Measurements from ENCODE around the gene ATF7.
A peak's percentile ranks its signal among the peaks of the same experiment; 100 is the strongest.

ATF7 gene

DNA sequence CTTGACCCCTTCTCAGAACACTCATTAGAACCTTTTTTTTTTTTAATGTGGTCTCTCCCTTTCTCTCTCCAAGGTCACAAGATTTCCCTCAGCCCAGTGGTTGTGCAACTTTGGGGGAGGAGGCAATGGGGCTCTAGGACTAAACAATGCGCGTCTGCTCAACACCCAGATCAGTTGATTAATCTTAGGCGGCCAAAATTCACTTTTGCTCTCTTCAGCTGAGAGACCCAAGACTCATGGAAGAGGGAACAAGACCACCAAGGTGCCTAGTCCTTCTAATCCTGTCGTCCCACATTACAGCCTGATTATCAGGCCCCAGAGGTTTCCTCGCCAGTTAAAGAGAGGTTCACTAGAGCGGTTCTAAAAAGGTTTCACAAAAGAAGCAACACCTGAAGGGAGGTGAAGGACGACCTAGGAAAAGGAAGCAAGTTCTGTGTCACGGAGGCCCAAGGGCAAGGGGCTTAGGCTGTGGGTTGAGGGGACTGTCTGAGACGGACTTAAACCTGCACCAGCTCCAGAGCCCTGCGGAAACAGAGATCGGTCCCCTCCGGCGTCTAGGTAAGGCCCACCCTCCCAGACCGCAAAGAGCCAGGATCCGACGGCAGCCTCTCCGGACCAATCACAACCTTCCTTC, 125.9 kb downstream of the ATF7 start:
- no peak for DNase-seq (ENCODE audit: low read depth)

DNA sequence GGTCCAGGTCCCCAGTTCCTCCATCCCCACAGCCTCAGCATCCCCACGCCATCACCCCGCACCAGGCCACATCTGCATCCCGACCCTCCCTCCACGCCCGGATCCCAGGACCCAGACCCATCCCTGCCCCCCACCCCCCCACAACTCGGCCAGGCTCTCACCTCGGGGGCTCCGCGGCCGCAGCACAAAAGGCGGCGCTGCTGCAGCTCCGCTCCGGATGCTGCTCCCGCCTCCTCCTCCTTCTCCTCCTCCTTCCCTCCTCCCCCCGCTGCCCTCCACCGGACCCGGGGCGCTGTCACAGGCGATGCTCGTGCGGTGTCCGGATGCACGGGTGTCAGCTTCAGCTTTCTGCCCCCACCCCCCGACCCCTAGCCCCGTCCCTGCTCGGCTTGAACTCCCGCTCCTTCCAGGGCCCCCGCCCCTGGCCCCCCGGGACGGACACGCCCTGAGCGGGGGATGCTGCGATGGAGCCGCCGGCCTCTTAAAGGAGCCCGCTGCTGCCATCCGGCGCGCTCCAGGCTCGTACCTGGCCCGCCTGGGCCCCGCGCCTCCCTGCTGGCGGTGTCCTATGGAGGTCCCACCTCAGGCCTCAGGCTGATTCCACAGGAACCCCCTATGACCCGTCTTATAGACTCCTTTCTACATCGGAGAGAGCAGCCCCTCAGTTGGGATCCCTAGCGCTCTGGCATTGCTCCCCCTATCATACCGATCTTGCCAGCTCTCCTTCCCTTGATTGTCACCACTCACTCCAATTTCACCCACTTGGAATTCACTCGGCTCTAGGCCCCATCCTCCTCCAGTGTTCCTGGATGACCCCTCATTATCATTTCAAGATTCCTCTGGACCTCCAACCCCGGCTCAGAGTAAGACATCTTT, 126.7 kb downstream of the ATF7 start, which contains the start of gene MAP3K12:
TSS of gene MAP3K12 (minus strand) at position 193 of the 876 bp plus-strand sequence. CDS start 12,067 bp downstream, outside the sequence.
- DNase-seq (ENCODE audit: low read depth): peak; percentile 42

DNA sequence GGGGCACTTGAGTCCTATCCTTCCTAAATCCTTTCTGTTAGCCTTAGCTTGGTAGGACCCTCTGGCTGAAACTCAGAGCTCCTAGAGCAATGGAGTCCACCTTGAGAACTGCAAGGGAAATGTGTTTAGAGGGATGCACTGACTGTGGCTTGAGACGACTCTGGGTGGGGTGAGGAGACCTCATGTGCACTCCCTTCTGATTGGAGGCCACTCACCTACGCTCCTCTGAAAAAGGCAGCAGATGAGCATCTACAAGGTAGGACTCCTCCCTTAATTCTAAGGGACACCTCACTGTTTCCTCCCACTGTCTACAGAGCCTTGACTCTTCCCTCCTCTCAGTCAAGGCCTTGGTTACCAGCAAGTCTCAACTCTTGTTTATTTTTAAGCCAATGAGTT, 127.9 kb downstream of the ATF7 start:
- no peak for DNase-seq (ENCODE audit: low read depth)

DNA sequence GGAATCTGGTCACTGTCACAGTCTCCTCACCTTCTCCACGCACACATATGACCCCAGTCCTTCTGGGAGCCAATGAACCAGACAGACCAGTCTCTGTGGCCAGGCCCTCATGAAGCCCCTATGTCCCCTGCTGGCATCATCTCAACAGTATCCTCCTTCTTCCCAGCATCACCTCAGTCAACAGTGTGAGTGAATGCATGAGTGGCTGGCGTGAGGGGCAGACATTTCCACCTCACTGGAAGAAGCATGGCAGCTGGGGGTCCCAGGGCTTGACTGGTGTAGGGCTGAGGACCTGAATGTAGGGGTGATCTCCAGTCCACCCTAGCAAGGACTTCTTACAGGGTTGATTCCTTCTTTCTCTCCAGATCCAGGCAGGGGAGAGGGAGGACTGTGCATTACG, 128.7 kb downstream of the ATF7 start:
- DNase-seq (ENCODE audit: low read depth): no peak

DNA sequence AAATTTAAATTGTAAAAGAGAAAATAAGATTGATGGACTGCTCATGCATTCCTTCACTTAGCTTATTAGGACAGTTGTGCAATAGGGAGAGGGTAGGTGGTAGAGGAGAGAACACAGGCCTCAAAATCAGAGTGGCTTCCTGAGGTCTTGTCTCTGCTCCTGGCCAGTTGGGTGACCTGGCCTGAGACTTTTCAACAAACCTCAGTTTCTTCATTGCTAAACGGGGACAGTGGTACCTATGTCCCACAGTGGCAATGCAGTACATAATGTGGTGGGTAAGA, 129.5 kb downstream of the ATF7 start:
- no peak for DNase-seq (ENCODE audit: low read depth)

DNA sequence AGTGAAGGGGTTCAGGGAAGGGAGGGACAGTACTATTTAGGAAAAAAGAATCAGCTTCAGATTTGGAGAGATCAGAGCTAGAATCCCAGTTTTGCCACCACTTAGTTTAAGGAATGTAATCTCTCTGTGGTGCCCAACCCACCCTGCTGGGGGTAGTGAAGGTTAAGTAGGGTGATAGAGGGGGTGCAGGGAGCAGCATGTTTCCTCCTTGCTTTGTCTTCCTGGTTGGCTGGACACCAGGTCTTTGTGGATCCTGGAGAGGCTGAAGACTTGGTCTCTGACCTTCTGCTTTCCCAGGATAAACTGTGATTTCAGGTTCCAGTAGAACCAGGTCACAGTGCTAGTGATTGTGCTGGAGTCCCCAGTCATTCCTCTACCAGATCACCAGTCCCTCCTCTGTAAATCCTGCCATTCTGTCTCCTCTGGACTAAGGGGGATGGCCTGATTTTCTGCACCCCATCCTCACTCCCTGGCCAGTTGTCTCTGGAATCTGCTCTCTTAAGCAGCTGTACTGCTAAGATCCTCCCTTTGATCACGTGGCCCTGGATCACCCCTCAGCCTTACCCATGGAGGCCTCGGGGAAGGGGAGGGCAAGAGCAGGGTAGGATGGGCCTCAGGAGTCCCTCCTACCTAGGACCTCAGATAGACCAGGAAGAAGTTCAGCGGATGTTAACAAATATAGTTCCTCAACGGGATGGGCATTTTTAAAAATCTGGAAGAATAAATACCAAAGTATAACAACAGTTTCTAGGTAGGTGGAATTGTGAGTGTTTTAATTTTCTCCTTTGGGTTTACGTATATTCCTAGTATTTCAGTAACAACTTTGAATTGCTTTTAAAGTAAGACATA, 130.1 kb downstream of the ATF7 start:
- no peak for DNase-seq (ENCODE audit: low read depth)

DNA sequence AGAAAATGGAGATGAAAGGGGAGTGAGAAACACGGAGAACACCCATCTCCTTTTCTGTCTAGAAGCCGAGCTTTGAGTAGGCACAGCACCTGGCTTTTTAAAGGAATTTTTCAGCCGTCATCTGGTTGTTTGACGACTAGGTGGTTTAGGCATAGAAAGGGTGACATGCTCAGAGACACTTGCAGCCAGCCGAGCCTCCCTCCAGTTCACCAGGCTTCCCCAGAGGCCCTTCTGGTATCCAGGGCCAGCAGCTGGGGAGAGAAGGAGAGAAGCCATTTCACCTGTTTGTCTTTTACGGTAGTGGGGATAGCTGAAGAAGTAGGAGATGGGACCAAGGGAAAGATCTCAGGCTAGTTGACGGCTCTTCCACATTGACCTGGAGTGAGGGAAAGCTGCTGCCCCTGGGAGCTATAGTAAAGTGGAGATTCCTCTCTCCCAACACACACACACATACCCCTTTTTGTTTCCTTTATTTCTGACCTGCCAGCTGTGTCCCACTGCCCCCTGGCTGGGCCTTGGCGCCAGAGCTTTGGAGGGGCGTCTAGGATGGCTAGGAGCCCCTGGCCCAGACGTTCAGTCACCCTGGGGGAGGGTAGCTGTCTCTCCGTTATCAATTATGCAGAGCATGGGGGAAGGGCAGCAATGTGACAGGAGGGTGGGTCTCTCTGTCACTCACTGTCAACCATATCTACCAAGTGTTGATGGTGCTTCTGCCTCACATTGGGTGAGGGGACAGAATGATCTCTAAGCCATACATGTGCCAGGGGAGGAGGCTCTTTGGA, 132.4 kb downstream of the ATF7 start:
- DNase-seq (ENCODE audit: low read depth): no peak

DNA sequence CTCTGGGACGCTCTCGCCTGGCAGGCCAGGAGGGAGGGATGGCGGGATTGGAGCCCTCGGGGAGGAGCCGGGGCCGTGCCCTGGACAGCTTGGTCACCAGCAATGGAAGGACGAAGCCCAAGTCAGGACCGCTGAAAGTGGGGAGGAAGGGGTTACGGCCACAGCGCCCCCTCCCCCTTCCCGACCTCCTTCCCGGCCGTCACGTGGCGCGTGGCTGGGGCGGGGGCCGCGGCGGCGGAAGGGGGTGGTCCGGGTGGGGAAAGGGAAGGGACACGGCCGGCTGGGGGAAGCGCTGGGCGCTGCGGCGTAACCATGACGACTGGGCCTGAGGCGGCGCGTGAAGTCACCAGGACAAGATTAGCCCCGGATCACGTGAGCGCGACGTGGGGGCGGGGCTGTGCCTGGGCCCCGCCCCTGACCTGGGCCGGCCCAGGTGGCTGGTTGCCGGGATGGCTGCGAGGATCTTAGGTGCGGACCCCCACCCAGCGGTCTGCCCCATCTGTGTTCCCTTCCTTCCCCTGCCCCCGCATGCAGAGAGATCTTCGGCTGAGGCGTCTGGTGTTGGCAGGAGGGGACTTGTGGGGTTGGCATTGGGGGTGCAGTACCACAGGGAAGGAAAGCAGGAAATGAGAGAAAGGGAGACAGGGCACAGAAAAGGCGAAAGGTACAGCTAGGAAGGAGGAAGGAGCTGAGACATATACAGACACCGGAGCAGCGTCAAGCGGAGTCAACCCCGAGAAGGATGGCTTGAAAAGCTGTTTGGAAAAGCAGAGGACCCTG, 133.2 kb downstream of the ATF7 start:
- peak; percentile 76 for DNase-seq (ENCODE audit: low read depth)

DNA sequence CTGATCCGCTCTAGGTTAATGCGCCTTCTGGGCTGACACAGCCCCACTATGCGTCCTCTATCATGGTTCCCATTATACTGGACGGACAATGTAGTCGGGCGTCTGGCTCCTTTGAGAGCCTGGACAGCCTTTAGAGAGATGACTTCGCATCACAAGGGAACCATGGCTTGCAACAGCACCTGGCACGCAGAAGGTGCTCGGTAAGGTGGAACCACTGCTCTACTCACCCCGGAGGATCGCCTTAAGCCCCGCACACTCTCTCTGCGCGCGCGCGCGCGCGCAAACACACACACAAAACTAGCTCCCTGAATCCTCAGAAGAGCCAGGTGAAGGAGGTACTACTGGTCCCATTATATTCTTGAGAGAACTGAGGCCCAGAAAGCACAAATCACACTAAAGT, 134.0 kb downstream of the ATF7 start:
- DNase-seq (ENCODE audit: low read depth): no peak

DNA sequence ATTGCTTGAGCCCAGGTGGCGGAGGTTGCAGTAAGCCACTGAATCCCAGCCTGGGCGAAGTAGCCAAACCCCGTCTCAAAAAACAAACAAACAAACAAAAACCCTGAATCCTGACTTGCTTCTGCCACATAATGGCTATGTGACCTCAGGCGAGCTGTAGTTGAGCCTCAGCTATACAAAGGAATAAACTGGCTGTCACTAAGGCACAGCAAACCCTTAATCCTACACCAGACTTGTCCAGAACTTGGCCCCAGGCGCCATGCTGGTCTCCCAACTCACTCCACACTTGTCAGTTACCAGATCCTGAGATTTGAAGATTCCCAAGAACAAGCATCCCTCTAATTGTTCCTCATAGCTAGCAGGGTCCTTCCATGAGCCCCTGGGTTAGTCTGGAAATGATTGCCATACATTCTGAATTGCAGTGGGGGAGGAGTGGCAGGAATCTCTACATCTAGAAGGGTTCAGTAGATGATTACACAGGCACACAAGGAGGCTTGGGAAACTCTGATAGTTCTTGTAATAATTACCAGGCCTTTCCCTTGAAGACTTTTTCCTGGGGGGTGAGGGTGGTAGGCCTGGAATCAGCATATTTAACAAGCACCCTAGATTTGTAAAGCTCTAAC, 136.8 kb downstream of the ATF7 start:
- DNase-seq (ENCODE audit: low read depth): no peak

DNA sequence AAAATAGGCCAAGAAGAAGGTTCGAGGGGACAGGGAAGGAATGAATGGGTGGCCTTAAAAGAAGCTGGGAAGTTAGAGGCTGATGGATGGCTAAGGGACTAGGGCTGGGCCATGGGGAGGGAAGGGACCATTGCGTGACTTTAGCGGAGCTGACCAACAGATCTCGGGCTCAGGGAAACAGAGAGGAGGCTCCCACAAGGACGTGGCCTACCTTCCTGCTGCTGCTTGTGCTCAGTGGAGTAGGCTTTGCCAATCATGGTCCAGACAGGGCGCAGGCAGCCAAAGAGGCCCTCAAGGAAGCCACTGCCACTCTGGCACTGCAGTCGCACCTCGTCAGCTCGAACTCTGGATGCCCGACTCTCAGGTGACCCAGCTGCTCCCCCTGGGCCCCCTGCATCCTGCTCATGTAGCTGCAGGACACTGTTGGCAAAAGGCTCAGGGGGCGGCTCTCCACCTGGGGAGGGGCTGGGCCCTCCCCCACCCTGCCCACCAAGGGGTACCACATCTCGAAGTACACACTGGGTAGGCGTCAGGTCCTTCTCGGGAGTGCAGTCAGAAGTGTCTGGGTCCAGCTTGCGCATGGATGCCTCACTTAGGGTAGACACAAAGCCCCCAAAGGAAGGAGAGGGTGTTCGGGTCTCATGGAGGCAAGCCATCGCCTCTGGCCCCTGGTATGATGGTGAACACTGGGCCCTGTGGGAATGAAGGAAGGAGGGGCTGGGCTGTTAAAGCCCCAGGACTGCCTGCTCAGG, 139.3 kb downstream of the ATF7 start:
- DNase-seq (ENCODE audit: low read depth): no peak

DNA sequence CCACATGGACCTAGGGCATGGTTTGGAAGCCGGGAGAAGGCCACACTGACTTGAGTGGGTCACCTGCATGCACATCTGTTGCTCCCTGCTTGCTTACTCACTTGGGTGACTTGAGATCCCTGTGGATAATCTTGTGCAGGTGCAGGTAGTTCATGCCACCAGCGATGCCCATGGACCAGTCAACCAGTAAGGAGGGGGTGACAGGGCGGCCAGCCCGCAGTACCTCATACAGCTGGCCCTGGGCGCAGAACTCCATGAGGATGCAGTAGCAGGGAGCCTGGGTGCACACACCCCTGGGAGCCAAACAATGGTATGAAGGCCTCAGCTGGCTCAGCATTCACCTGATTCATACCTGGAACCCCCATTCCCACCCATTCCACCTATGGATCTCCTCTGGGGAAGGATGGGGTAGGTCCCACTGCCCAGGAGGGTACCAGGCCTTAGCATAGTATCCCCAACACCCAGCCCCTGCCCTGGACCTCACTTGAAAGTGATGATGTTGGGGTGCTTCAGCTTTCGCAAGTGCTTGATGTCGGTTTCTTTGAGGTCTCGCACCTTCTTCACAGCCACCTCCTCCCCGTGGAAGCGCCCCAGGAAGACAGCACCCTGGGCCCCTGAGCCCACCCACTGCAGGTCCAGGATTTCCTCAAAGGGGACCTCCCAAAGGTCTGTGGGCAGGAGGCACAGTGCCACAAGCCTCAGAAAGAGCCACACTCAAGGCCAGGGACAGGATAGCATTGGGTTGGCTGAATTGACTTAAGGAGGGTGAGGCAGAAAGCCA, 140.0 kb downstream of the ATF7 start:
- no peak for DNase-seq (ENCODE audit: low read depth)

DNA sequence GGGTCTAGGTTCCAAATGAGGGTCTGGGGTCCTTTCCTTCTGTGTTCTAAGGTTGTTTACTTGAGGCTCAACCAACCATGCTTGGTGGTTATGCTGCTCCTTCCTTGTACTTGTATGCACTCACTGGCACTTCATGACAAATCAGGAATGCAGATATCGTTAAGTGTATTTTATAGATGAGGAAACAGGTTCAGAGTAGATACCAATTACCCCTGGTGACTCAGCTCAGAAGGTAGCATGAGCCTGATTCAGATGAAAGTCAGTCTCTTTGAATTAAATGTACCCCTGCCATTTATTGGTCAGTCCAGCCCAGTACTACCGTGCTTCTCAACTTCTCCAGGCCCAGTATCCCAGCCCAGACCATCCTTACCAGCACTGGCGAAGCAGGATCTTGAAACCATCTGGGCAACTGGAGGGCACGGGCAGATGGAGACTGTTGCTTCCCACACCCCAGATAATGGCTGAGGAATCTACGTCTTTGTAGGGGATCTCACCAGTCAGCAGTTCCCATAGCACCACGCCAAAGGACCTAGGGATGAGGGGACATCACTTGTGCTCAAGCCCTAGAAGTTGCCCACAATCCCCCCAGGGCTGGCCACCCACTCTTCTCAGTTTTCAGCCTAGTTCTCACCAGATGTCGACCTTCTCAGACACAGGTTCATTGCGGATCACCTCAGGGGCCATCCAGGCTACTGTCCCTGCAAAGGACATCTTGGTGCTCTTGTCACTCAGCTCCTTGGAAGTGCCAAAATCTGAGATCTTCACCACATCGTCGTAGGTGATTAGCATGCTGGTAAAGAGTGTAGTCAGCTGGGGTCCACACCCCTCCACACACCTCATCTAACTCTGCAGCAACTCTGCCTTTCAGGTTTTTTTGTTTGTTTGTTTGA, 141.3 kb downstream of the ATF7 start:
- DNase-seq (ENCODE audit: low read depth): no peak

DNA sequence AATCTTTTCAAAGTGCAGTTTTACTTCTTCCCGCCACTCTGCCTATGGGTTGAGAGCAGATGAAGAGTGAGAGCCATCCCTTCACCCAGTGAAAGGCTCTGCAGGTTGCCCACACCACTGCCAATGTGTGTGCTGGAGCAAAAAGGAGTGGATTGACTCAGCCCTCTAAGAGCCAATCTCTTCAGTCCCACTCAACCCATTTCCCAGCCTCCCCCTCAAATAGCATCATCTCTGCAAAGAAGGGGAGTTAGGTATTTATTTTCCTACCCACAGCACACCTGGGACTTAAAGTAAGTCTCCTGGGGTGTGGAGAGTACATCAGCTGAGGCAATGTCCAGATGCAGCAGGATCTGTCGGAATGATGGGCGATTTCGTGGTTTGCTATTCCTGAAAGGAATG, 142.2 kb downstream of the ATF7 start:
- DNase-seq (ENCODE audit: low read depth): no peak

DNA sequence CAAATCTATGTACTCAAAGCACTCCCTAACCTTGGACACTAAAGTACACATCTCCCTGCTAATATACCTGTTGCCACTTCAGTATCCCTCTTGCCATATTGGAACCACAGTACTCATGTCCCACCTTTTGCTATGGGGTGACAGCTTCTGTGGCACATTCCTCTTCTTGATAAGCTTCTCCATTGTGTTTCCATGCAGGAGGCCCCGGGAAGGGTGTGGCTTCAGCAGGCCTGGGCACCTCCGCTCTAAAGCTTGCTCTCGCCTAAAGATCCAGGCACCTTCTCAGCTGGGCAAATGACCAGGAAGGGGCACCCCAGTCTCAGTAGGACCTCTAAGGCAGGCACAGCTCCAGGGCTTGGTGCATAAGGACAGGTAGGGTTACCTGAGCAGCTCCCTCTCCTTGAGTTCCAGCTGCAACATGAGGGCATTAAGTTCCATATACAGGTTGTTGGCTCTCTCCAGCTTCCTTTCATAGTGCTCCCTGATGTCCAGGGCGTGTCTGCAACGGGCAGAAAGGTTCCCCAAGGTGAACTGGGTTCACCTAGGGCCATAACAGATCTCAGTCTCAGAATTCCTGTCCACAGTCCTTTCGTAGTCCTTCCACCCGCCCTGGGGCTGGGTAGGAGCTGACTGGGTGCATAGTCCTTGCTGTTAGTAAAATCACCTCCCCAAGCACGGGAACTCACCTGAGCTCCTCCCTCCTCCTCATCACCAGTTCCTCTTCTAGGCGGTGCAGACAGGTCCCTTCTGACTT, 142.8 kb downstream of the ATF7 start:
- DNase-seq (ENCODE audit: low read depth): no peak

DNA sequence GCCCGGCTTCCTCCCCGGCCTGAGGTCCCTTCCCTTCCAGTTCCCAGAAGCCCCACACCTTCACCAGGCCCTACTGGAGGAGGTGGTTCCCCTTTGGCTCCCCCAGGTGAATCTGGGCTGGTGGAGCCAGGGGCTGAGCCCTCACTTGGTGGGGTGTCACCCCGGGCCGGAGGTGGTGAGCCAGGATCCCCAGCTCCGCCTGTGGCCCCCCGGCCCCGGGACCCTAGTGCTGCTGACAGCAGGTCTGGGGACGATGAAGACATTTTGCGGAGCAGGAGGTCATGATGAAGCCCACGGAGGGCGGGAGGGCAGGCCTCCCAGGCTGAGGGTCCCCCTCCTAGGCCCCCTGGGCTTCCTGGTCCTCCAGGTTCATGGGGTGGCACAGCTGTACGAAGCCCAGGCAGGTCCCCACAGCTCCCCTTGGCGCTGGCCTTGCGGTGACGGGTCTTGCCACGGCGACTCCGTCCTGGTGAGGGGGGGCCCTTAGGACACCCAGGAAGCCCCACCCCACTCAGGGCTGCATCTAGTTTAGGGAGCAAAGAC, 143.5 kb downstream of the ATF7 start:
- DNase-seq (ENCODE audit: low read depth): no peak

DNA sequence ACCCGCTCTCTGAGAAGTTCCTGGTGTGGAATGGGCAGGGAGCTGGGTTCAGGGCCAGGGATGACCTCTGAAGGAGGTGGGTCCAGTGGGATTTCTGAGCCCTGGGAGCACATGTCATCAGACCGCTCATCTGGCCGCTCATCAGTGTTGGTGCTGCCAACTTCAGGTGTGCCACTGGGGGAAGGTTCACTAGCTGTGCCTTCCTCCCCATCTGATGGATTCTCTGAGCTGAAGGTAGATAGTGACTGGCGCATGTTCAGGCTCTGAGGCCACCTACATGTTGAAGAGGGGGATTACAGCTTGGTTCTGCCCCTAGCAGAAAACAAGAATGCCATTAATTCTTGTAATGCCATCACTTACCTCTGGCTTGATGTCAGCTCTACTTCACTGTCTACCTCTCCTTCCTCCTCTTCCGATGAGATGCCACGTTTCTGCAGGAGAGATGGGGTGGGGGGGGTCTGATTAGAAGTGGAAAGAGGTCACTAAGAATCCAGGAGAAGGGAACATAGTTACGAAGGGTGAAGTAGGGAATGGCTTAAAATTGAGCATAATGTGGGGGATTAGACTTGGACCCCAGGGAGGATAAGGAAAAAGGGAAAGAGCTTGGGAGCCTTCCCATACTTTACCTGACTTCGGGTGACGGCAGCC, 144.1 kb downstream of the ATF7 start:
- DNase-seq (ENCODE audit: low read depth): no peak

All from activated T-helper 1 cell treated with Interleukin-2 at 50 U/mL for 16 hours (primary cell).